GM12873 (cell line): ENCODE results near the gene DDX4.

Experiments
- TF ChIP-seq, protein P1 (sequence below): IDR thresholded peaks from 2 replicates; pipeline ENCODE4 v1.5.1; 2012; ENCODE audit warnings: low read depth, mild to moderate bottlenecking, moderate library complexity, low read length, control low read depth; ENCODE audit not compliant: insufficient read depth; ENCODE audit errors: missing control alignments

The DDX4 gene

DNA sequence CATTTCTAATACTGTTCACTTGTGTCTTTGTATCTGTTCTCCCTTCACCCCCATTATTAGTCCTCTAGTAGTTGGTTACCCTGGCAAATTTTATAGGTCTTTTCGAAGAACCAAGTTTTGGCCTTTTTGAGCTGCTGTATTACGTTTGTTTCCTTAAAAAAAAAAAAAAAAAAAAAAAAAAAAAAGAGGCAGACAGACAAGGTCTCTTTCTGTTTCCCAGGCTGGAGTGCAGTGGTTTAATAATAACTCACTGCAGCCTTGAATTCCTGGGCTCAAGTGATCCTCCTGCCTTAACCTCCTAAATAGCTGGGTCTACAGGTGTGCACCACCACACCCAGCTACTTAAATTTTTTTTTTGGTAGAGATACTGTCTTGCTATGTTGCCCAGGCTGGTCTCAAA lies 20.9 kb downstream of the DDX4 start:
- TF ChIP-seq, protein P1, sequence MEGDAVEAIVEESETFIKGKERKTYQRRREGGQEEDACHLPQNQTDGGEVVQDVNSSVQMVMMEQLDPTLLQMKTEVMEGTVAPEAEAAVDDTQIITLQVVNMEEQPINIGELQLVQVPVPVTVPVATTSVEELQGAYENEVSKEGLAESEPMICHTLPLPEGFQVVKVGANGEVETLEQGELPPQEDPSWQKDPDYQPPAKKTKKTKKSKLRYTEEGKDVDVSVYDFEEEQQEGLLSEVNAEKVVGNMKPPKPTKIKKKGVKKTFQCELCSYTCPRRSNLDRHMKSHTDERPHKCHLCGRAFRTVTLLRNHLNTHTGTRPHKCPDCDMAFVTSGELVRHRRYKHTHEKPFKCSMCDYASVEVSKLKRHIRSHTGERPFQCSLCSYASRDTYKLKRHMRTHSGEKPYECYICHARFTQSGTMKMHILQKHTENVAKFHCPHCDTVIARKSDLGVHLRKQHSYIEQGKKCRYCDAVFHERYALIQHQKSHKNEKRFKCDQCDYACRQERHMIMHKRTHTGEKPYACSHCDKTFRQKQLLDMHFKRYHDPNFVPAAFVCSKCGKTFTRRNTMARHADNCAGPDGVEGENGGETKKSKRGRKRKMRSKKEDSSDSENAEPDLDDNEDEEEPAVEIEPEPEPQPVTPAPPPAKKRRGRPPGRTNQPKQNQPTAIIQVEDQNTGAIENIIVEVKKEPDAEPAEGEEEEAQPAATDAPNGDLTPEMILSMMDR: no peak

DNA sequence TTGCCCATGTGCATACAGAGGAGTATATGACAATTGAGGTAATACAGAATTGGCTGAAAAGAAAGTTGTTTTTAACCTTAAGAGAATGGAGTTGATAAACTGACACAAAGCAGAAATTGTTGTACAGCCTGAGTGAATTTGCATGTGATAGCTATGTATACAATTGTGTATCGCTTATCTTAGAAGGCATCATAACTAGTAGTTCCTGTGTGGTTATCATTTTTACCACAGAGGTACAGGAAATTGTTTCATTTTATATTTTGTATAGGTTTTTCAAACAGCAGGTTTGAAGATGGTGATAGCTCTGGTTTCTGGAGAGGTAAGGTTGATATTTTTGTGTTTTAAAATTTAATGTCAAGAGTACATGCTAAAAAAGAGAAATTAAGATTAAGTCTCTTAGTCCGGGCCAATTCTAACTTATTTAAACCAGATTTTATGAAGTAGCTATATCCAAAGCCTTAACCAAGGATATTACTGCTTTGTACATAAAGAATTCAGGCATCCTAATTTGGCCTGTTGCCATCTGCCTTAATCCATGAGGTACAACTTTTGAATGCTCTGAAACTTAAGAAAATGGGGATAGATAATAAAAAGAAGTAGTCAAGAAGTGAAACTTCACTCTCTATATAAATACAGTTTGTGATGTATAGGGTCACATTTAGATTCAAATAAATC lies 26.0 kb downstream of the DDX4 start:
- TF ChIP-seq, protein P1: no peak

DNA sequence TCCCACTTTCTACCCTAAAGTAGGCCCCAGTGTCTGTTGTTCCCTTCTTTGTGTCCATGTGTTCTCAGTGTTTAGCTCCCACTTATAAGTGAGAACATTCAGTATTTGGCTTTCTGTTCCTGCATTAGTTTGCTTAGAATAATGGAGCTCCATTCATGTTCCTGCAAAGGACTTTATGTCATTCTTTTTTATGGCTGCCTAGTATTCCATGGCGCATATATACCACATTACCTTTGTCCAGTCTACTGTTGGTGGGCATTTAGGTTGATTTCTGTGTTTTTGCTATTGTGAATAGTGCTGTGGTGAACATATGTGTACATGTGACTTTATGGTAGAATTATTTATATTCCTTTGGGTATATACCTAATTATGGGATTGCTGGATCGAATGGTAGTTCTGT lies 30.4 kb downstream of the DDX4 start:
- TF ChIP-seq, protein P1: no peak

GRCh38 chr5:55771175-55771655 lies 33.4 kb downstream of the DDX4 start:
- TF ChIP-seq, protein P1: no peak

GRCh38 chr5:55773057-55773456 lies 35.2 kb downstream of the DDX4 start:
- TF ChIP-seq, protein P1: no peak

DNA sequence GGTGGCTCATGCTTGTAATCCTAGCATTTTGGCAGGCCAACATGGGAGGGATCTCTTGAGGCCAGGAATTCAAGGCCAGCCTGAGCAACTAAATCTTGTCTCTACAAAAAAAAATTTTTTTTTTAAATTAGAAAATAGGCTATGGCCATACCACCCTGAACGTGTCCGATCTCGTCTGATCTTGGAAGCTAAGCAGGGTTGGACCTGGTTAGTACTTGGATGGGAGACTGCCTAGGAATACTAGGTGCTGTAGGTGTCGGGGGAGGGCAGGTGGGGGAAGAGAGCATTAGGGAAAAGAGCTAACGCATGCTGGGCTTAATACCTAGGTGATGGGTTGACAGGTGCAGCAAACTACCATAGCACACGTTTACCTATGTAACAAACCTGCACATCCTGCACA lies 39.5 kb downstream of the DDX4 start:
- TF ChIP-seq, protein P1: no peak

- TF ChIP-seq, protein P1: no peak
Observed at GRCh38 chr5:55800924-55801323, 63.1 kb downstream of the DDX4 start.

DNA sequence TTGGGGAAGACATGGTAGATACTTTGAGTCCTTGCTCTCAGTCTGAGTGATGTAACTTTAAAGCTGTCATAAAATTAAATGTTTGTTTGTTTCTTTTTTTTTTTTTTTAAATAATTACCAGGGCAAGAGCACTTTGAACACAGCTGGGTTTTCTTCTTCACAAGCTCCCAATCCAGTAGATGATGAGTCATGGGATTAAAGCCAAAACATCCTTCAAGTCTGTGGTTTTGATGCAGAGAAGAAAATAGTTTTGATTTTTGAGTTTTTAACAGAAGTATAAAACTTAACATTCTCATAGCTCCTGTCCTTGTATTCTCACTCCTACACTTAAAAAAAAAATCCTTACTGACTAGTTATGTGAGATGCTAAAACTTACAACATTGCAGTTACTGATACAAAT lies 78.5 kb downstream of the DDX4 start:
- TF ChIP-seq, protein P1: no peak
